ENCODE data around the gene AQP7. TPM values are rescaled to one million over a fixed set of nuclear protein-coding genes. Genes with fewer than 3 reads are reported as not detected.

Gene AQP7
- total RNA-seq, 1 experiment from 2014 or later = 2.2 TPM

- ChIA-PET CTCF (interaction anchor here (1.3 kb wide), 1 partner anchor 25 kb away, joined by 3 read pairs; no protein-coding TSS in a partner anchor), POLR2A (no interaction called here)
- Mint-ChIP-seq H3K9me3 (ENCODE audit: unreplicated experiment) (no peaks in the 10 kb centered on the region), H3K4me3 (ENCODE audit: unreplicated experiment) (no peak overlapping the region), H3K36me3 (ENCODE audit: insufficient read depth, unreplicated experiment) (peaks cover 32% of the 10 kb centered on the region), H3K4me1 (ENCODE audit: low read depth, unreplicated experiment) (no peaks in the 10 kb centered on the region), H3K27ac (ENCODE audit: unreplicated experiment) (no peak overlapping the region), H3K27me3 (ENCODE audit: insufficient read depth, unreplicated experiment) (no peaks in the 10 kb centered on the region)
- DNase-seq = no peak
- H3K4me1 ChIP-seq = no peaks in the 10 kb centered on the region
- TF ChIP-seq CTCF (IDR thresholded peaks at IDR 0.05; ENCODE audit: insufficient read depth in 1 of 2, low read depth in 1 of 2, low read length in 1 of 2, severe bottlenecking in 1 of 2, unreplicated experiment in 1 of 2) = no peak
- H3K27me3 ChIP-seq (replicated peaks; ENCODE audit: control insufficient read depth, insufficient read depth, low read length) = no peaks in the 10 kb centered on the region
- H3K36me3 ChIP-seq (ENCODE audit: control insufficient read depth, insufficient read depth, low read length) = 0 out of 2 replicates have a peak, but pooled peaks cover 2% of the 10 kb centered on the region
- no peak overlapping the region for H3K4me3 ChIP-seq (ENCODE audit: low read depth, low read length)
- BruUV-seq (replicated peaks) = no TSS peak
- H3K9me3 ChIP-seq = no peaks in the 10 kb centered on the region
- intact Hi-C loops (cut with micrococcal nuclease; ENCODE audit: unreplicated experiment) = no loop called here
Measured at GRCh38 chr9:33350310-33350709, 52.1 kb downstream of the AQP7 start.

- CTCF ChIA-PET = no interaction called here
- no peak overlapping the region for H3K4me3 Mint-ChIP-seq (ENCODE audit: unreplicated experiment)
- no peaks in the 10 kb centered on the region for H3K27me3 Mint-ChIP-seq (ENCODE audit: insufficient read depth, unreplicated experiment)
- H3K4me1 ChIP-seq = no peaks in the 10 kb centered on the region
- no peak overlapping the region for H3K4me3 ChIP-seq (ENCODE audit: low read depth, low read length)
- H3K9me3 Mint-ChIP-seq (ENCODE audit: unreplicated experiment) = no peaks in the 10 kb centered on the region
- H3K4me1 Mint-ChIP-seq (ENCODE audit: low read depth, unreplicated experiment) = no peaks in the 10 kb centered on the region
- no peak for TF ChIP-seq CTCF (IDR thresholded peaks at IDR 0.05; ENCODE audit: insufficient read depth in 1 of 2, low read depth in 1 of 2, low read length in 1 of 2, severe bottlenecking in 1 of 2, unreplicated experiment in 1 of 2)
- no peak for DNase-seq
- peaks cover 38% of the 10 kb centered on the region for H3K36me3 Mint-ChIP-seq (ENCODE audit: insufficient read depth, unreplicated experiment)
- no peaks in the 10 kb centered on the region for H3K9me3 ChIP-seq
- intact Hi-C loops (cut with micrococcal nuclease; ENCODE audit: unreplicated experiment) = no loop called here
- H3K36me3 ChIP-seq (ENCODE audit: control insufficient read depth, insufficient read depth, low read length) = 0 out of 2 replicates have a peak, but pooled peaks cover 2% of the 10 kb centered on the region
- no peak overlapping the region for H3K27ac Mint-ChIP-seq (ENCODE audit: unreplicated experiment)
- POLR2A ChIA-PET = no interaction called here
- BruUV-seq (replicated peaks) = no TSS peak
- H3K27me3 ChIP-seq (replicated peaks; ENCODE audit: control insufficient read depth, insufficient read depth, low read length) = no peaks in the 10 kb centered on the region
Measured at GRCh38 chr9:33349743-33350142, 52.6 kb downstream of the AQP7 start.

GRCh38 chr9:33348998-33349397 is 53.4 kb downstream of the AQP7 start:
- Mint-ChIP-seq H3K4me1 (ENCODE audit: low read depth, unreplicated experiment) (no peaks in the 10 kb centered on the region), H3K27me3 (ENCODE audit: insufficient read depth, unreplicated experiment) (no peaks in the 10 kb centered on the region)

More at GRCh38 chr9:33348998-33349397, 53.4 kb downstream of the AQP7 start:
- Mint-ChIP-seq H3K9me3 (ENCODE audit: unreplicated experiment) (no peaks in the 10 kb centered on the region), H3K27ac (ENCODE audit: unreplicated experiment) (no peak overlapping the region), H3K4me3 (ENCODE audit: unreplicated experiment) (no peak overlapping the region), H3K36me3 (ENCODE audit: insufficient read depth, unreplicated experiment) (peaks cover 45% of the 10 kb centered on the region)
- H3K27me3 ChIP-seq (replicated peaks; ENCODE audit: control insufficient read depth, insufficient read depth, low read length) = no peaks in the 10 kb centered on the region
- POLR2A ChIA-PET = no interaction called here
- intact Hi-C loops (cut with micrococcal nuclease; ENCODE audit: unreplicated experiment) = no loop called here
- no peaks in the 10 kb centered on the region for H3K4me1 ChIP-seq
- TF ChIP-seq CTCF (IDR thresholded peaks at IDR 0.05; ENCODE audit: insufficient read depth in 1 of 2, low read depth in 1 of 2, low read length in 1 of 2, severe bottlenecking in 1 of 2, unreplicated experiment in 1 of 2) = no peak
- BruUV-seq (replicated peaks) = no TSS peak
- H3K4me3 ChIP-seq (ENCODE audit: low read depth, low read length) = no peak overlapping the region
- CTCF ChIA-PET = no interaction called here
- H3K36me3 ChIP-seq (ENCODE audit: control insufficient read depth, insufficient read depth, low read length) = peaks cover 2% of the 10 kb centered on the region; the same call in 1 of the 2 replicates
- no peaks in the 10 kb centered on the region for H3K9me3 ChIP-seq
- DNase-seq = no peak
